ENCODE results near the gene MORC1. TPM values are rescaled to one million over a fixed set of nuclear protein-coding genes. Genes with fewer than 3 reads are reported as not detected.

The MORC1 gene
- total and polyA plus RNA-seq, 4 donors = 0.02 to 0.33 (median 0.13) TPM

- WGBS = 59% methylated on average over 7 of the region's 7 CpGs
- TF ChIP-seq SP1 (IDR thresholded peaks at IDR 0.05) = peak; percentile 29
- TF ChIP-seq HNF4G (IDR thresholded peaks at IDR 0.05) = peak; percentile 58
- TF ChIP-seq HNF4A (conservative IDR thresholded peaks at IDR 0.05) = peak; percentile 74 to 85
- TF ChIP-seq RXRA (IDR thresholded peaks at IDR 0.05) = peak; percentile 32 to 73
- TF ChIP-seq EGR1 (IDR thresholded peaks at IDR 0.05; ENCODE audit: low read depth in 2 of 2) = no peak
- no peak for TF ChIP-seq GABPA (IDR thresholded peaks at IDR 0.05 in 1 of 2, conservative IDR thresholded peaks at IDR 0.05 in 1 of 2)
- TF ChIP-seq RAD21 (IDR thresholded peaks at IDR 0.05) = peak in 1 of 2 donors; percentile 9
- Histone ChIP-seq H3K9ac (ENCODE audit: low read depth in 1 of 2, low read length in 2 of 2) (no peak overlapping the region), H3K27ac (ENCODE audit: low read depth in 1 of 2, low read length in 2 of 2) (no peak overlapping the region), H3K27me3 (ENCODE audit: control insufficient read depth in 4 of 4, insufficient read depth in 4 of 4, low read length in 3 of 4) (no peaks in the 10 kb centered on the region), H3K4me3 (ENCODE audit: low read depth in 1 of 3, low read length in 3 of 3) (no peak overlapping the region), H3K9me3 (ENCODE audit: control insufficient read depth in 4 of 4, low read length in 3 of 4) (no peaks in the 10 kb centered on the region), H3K4me1 (ENCODE audit: control insufficient read depth in 4 of 4, insufficient read depth in 4 of 4, low read length in 3 of 4) (peaks cover 0 to 4% (median 0%) of the 10 kb centered on the region in 4 donors), H3K36me3 (ENCODE audit: control insufficient read depth in 4 of 4, insufficient read depth in 3 of 4, low read depth in 1 of 4, low read length in 3 of 4) (no peaks in the 10 kb centered on the region)
- no peak for DNase-seq (ENCODE audit: low spot score)
Observed at GRCh38 chr3:109028753-109029152, 89.2 kb downstream of the MORC1 start.

DNA sequence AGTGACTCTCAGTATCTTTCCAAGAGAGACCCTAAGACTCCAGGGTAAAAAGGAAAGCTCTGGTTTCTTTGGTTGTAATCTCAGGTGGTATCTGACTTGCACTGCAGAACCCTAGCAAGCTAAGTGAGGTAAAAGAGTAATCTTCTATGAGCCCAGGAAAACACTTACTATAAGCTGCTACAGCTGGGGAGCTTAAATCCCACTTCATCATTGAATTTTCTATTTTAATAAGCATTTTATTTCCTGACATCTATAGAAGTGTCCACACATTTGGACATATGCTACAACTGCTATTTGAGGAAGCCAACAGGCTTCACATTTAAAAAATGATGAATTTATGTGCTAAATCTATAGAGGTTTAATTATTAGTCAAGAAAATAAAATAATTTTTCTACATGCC is 91.1 kb downstream of the MORC1 start:
- H3K36me3 ChIP-seq (ENCODE audit: control insufficient read depth in 4 of 4, insufficient read depth in 3 of 4, low read depth in 1 of 4, low read length in 3 of 4) = no peaks in the 10 kb centered on the region
- no peak overlapping the region for H3K4me3 ChIP-seq (ENCODE audit: low read depth in 1 of 3, low read length in 3 of 3)
- H3K4me1 ChIP-seq (ENCODE audit: control insufficient read depth in 4 of 4, insufficient read depth in 4 of 4, low read length in 3 of 4) = peaks cover 0 to 4% (median 0%) of the 10 kb centered on the region in 4 donors
- DNase-seq (ENCODE audit: low spot score) = no peak
- H3K27me3 ChIP-seq (ENCODE audit: control insufficient read depth in 4 of 4, insufficient read depth in 4 of 4, low read length in 3 of 4) = no peaks in the 10 kb centered on the region
- H3K9me3 ChIP-seq (ENCODE audit: control insufficient read depth in 4 of 4, low read length in 3 of 4) = no peaks in the 10 kb centered on the region
- no peak overlapping the region for H3K27ac ChIP-seq (ENCODE audit: low read depth in 1 of 2, low read length in 2 of 2)
- TF ChIP-seq REST (IDR thresholded peaks at IDR 0.05) = no peak
- no peak for TF ChIP-seq EGR1 (IDR thresholded peaks at IDR 0.05; ENCODE audit: low read depth in 2 of 2)
- H3K9ac ChIP-seq (ENCODE audit: low read depth in 1 of 2, low read length in 2 of 2) = no peak overlapping the region

GRCh38 chr3:109025896-109026295 is 92.0 kb downstream of the MORC1 start:
- H3K27ac ChIP-seq (ENCODE audit: low read depth in 1 of 2, low read length in 2 of 2) = no peak overlapping the region
- no peak overlapping the region for H3K9ac ChIP-seq (ENCODE audit: low read depth in 1 of 2, low read length in 2 of 2)
- no peaks in the 10 kb centered on the region for H3K36me3 ChIP-seq (ENCODE audit: control insufficient read depth in 4 of 4, insufficient read depth in 3 of 4, low read depth in 1 of 4, low read length in 3 of 4)
- H3K4me3 ChIP-seq (ENCODE audit: low read depth in 1 of 3, low read length in 3 of 3) = no peak overlapping the region
- peaks cover 0 to 4% (median 0%) of the 10 kb centered on the region in 4 donors for H3K4me1 ChIP-seq (ENCODE audit: control insufficient read depth in 4 of 4, insufficient read depth in 4 of 4, low read length in 3 of 4)
- H3K9me3 ChIP-seq (ENCODE audit: control insufficient read depth in 4 of 4, low read length in 3 of 4) = no peaks in the 10 kb centered on the region
- no peak for DNase-seq (ENCODE audit: low spot score)
- H3K27me3 ChIP-seq (ENCODE audit: control insufficient read depth in 4 of 4, insufficient read depth in 4 of 4, low read length in 3 of 4) = no peaks in the 10 kb centered on the region
- TF ChIP-seq FOXA2 (IDR thresholded peaks at IDR 0.05) = no peak
- no peak for TF ChIP-seq FOXA1 (IDR thresholded peaks at IDR 0.05)
- no peak for TF ChIP-seq SP1 (IDR thresholded peaks at IDR 0.05)
- TF ChIP-seq YY1 (IDR thresholded peaks at IDR 0.05) = no peak
- no peak for TF ChIP-seq HNF4A (conservative IDR thresholded peaks at IDR 0.05)
- no peak for TF ChIP-seq TAF1 (conservative IDR thresholded peaks at IDR 0.05)
- no peak for TF ChIP-seq MAX (IDR thresholded peaks at IDR 0.05)
- no peak for TF ChIP-seq REST (IDR thresholded peaks at IDR 0.05)
- no peak for TF ChIP-seq JUND (IDR thresholded peaks at IDR 0.05)
- TF ChIP-seq RAD21 (IDR thresholded peaks at IDR 0.05) = no peak
- TF ChIP-seq GABPA (IDR thresholded peaks at IDR 0.05 in 1 of 2, conservative IDR thresholded peaks at IDR 0.05 in 1 of 2) = no peak
- no peak for TF ChIP-seq HNF4G (IDR thresholded peaks at IDR 0.05)
- TF ChIP-seq, protein P1, sequence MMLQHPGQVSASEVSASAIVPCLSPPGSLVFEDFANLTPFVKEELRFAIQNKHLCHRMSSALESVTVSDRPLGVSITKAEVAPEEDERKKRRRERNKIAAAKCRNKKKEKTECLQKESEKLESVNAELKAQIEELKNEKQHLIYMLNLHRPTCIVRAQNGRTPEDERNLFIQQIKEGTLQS (IDR thresholded peaks at IDR 0.05) = no peak
- no peak for TF ChIP-seq NR2F2 (IDR thresholded peaks at IDR 0.05)
- no peak for TF ChIP-seq CTCF (IDR thresholded peaks at IDR 0.05; ENCODE audit: low read depth, low read length, missing input control)
- no peak for TF ChIP-seq RXRA (IDR thresholded peaks at IDR 0.05)

Data from liver (tissue), 9 donors.